ENCODE data around the gene IMMP2L. TPM values are rescaled to one million over a fixed set of nuclear protein-coding genes. Genes with fewer than 3 reads are reported as not detected.

IMMP2L gene
- total and polyA plus RNA-seq, 2 of the 8 experiments (the other 6 are each of a cell fraction or from before 2014, with no cell fraction given), result 2.3 to 10.1 TPM

- DNase-seq (ENCODE audit: low read depth in 1 of 2, low spot score in 2 of 2) (no peak), FAIRE-seq (no peak)
- H2BK120ac ChIP-seq (replicated peaks; ENCODE audit: low read depth, low read length), result no peak overlapping the region
- POLR2A ChIA-PET (ENCODE audit: partially characterized antibody), result no interaction called here
- no peaks in the 10 kb centered on the region for H3K79me2 ChIP-seq (ENCODE audit: control insufficient read depth in 1 of 2, insufficient read depth in 2 of 2, low read length in 2 of 2)
- H2BK12ac ChIP-seq (ENCODE audit: low read depth, low read length), result no peak overlapping the region
- H4K91ac ChIP-seq (replicated peaks; ENCODE audit: insufficient read length, low read length), result no peak overlapping the region
- H3K27me3 ChIP-seq (replicated peaks in 1 of 4; ENCODE audit: control insufficient read depth in 3 of 4, extremely low read depth in 1 of 4, insufficient read depth in 3 of 4, low read length in 3 of 4), result no peaks in the 10 kb centered on the region
- CTCF ChIA-PET (ENCODE audit: partially characterized antibody), result no interaction called here
- H2BK15ac ChIP-seq (ENCODE audit: low read length), result no peak overlapping the region
- H3K4me1 ChIP-seq (replicated peaks in 1 of 4; ENCODE audit: control insufficient read depth in 3 of 4, insufficient read depth in 4 of 4, low read length in 3 of 4), result no peaks in the 10 kb centered on the region
- H2BK20ac ChIP-seq (ENCODE audit: low read length), result no peak overlapping the region
- no peak overlapping the region for H3K9ac ChIP-seq (replicated peaks in 1 of 4; ENCODE audit: extremely low read depth in 1 of 4, low read depth in 3 of 4, low read length in 3 of 4)
- no peaks in the 10 kb centered on the region; the same call in 1 of the 2 replicates for H3K23me2 ChIP-seq (ENCODE audit: low read depth, low read length)
- H2AFZ ChIP-seq (ENCODE audit: low read length), result no peak overlapping the region
- no peak overlapping the region for H4K5ac ChIP-seq (ENCODE audit: insufficient read length, low read depth, low read length)
- H2AK5ac ChIP-seq (ENCODE audit: low read depth, low read length), result no peak overlapping the region
- H4K20me1 ChIP-seq (replicated peaks in 1 of 2; ENCODE audit: control insufficient read depth in 1 of 2, insufficient read depth in 2 of 2, low read length in 2 of 2), result no peaks in the 10 kb centered on the region
- H3K4me3 ChIP-seq (ENCODE audit: extremely low read depth in 1 of 4, insufficient read depth in 2 of 4, low read depth in 3 of 4, low read length in 4 of 4), result no peak overlapping the region
- TF ChIP-seq ATF3 (IDR thresholded peaks at IDR 0.05; ENCODE audit: insufficient read depth, low read depth, low read length), result no peak
- no peak for TF ChIP-seq SIX5 (IDR thresholded peaks at IDR 0.05; ENCODE audit: low read depth, low read length)
- TF ChIP-seq BACH1 (IDR thresholded peaks at IDR 0.05; ENCODE audit: low read length), result no peak
- no peak for TF ChIP-seq SIN3A (conservative IDR thresholded peaks at IDR 0.05 in 1 of 2, IDR thresholded peaks at IDR 0.05 in 1 of 2; ENCODE audit: low read depth in 1 of 2, low read length in 2 of 2)
- TF ChIP-seq TCF12 (IDR thresholded peaks at IDR 0.05; ENCODE audit: low read depth, low read length), result no peak
- no peak for TF ChIP-seq EZH2 (IDR thresholded peaks at IDR 0.05; ENCODE audit: low read depth, low read length, severe bottlenecking)
- TF ChIP-seq RNF2 (IDR thresholded peaks at IDR 0.05; ENCODE audit: borderline replicate concordance, low read depth, low read length, missing control alignments, poor library complexity, severe bottlenecking), result no peak
- TF ChIP-seq TAF7 (optimal IDR thresholded peaks at IDR 0.05; ENCODE audit: borderline replicate concordance, low read depth, low read length), result no peak
- WGBS, 2 experiments (ENCODE audit: extremely low coverage in 1 of 2, insufficient coverage in 1 of 2, insufficient read length in 1 of 2, insufficient replicate concordance in 2 of 2, low coverage in 1 of 2, low lambda C conversion rate in 2 of 2, missing lambda C conversion rate in 1 of 2), result 82% methylated on average over 3 of the region's 3 CpGs; no CpG with 5 or more reads in 1 of the 2 experiments
- H3K79me1 ChIP-seq (ENCODE audit: low read depth, low read length), result no peaks in the 10 kb centered on the region
- no peak overlapping the region for H3K4me2 ChIP-seq (ENCODE audit: insufficient read depth in 1 of 2, low read depth in 2 of 2, low read length in 2 of 2)
- no peak overlapping the region for H2BK5ac ChIP-seq (ENCODE audit: low read depth, low read length)
- no peak overlapping the region for H3K56ac ChIP-seq (replicated peaks; ENCODE audit: insufficient read length, low read depth, low read length)
- H3K4ac ChIP-seq (replicated peaks; ENCODE audit: insufficient read length, low read depth, low read length), result no peak overlapping the region
- no peaks in the 10 kb centered on the region for H3K9me3 ChIP-seq (ENCODE audit: insufficient read depth in 2 of 2, low read depth in 1 of 2, low read length in 1 of 2)
- no peak overlapping the region for H3K14ac ChIP-seq (ENCODE audit: insufficient read length)
- no peak overlapping the region for H4K8ac ChIP-seq (ENCODE audit: extremely low read depth, insufficient read depth, low read length)
- H3K36me3 ChIP-seq (ENCODE audit: control insufficient read depth in 2 of 4, insufficient read depth in 4 of 4, low read length in 3 of 4), result no peaks in the 10 kb centered on the region
- no peak overlapping the region for H3K27ac ChIP-seq (ENCODE audit: low read depth, low read length)
- no peak overlapping the region for H3K23ac ChIP-seq (ENCODE audit: insufficient read length)
- H3K18ac ChIP-seq (ENCODE audit: extremely low read depth, low read length), result no peak overlapping the region
These were observed 811.2 kb downstream of the IMMP2L start for GRCh38 chr7:110750931-110751605.

Measured in H1 (cell line).